Osteocyte (in vitro differentiated cells): Measurements from ENCODE around the gene CCR1. TPM values are rescaled to one million over a fixed set of nuclear protein-coding genes. Genes with fewer than 3 reads are reported as not detected.
"Not testable (repeated sequence)": the region's sequence is repeated elsewhere in the genome, so short reads cannot be mapped to it uniquely, and the experiment has no call there.

Experiments
- DNase-seq: peaks from one replicate; pipeline ENCODE4 v3.0.0; 2021; ENCODE audit warnings: mixed read lengths; ENCODE audit not compliant: unreplicated experiment; ENCODE audit errors: extremely low spot score
- H3K27ac Mint-ChIP-seq: one replicate; pipeline ENCODE4 v1.8.0; 2021; ENCODE audit warnings: mild to moderate bottlenecking, mixed read lengths; ENCODE audit not compliant: unreplicated experiment
- H3K27me3 Mint-ChIP-seq: one replicate; pipeline ENCODE4 v1.8.0; 2021; ENCODE audit warnings: mixed read lengths; ENCODE audit not compliant: unreplicated experiment
- H3K36me3 Mint-ChIP-seq: one replicate; pipeline ENCODE4 v1.8.0; 2021; ENCODE audit warnings: mixed read lengths; ENCODE audit not compliant: unreplicated experiment
- H3K4me1 Mint-ChIP-seq: one replicate; pipeline ENCODE4 v1.8.0; 2021; ENCODE audit warnings: mixed read lengths; ENCODE audit not compliant: unreplicated experiment
- H3K4me3 Mint-ChIP-seq: one replicate; pipeline ENCODE4 v1.8.0; 2021; ENCODE audit warnings: mild to moderate bottlenecking, moderate library complexity, mixed read lengths; ENCODE audit not compliant: unreplicated experiment
- H3K9me3 Mint-ChIP-seq: one replicate; pipeline ENCODE4 v1.8.0; 2021; ENCODE audit warnings: mixed read lengths; ENCODE audit not compliant: unreplicated experiment
- CTCF ChIP-seq: fragments of 200-600 bp; sonication (generic); IDR thresholded peaks from 2 replicates; pipeline ENCODE4 v1.5.0; 2021; ENCODE audit warnings: antibody characterized with exemption, mild to moderate bottlenecking, moderate library complexity
- total RNA-seq: library from RNA; stranded (reverse); gene quantifications from 2 replicates; pipeline ENCODE4 v1.2.1, GENCODE V29; 2021

Gene CCR1
- total RNA-seq, 1 donor from 2014 or later = not detected

- Mint-ChIP-seq H3K9me3 (no peaks in the 10 kb centered on the region), H3K4me3 (no peak overlapping the region), H3K4me1 (no peaks in the 10 kb centered on the region), H3K36me3 (no peaks in the 10 kb centered on the region), H3K27ac (no peak overlapping the region), H3K27me3 (peaks cover 8% of the 10 kb centered on the region)
- no peak for TF ChIP-seq CTCF
- DNase-seq = peak; percentile 59
These were observed 4.0 kb upstream of the CCR1 start for GRCh38 chr3:46212101-46212500.

- TF ChIP-seq CTCF = no peak
- no peaks in the 10 kb centered on the region for H3K36me3 Mint-ChIP-seq
- no peaks in the 10 kb centered on the region for H3K9me3 Mint-ChIP-seq
- H3K27ac Mint-ChIP-seq = no peak overlapping the region
- H3K27me3 Mint-ChIP-seq = peaks cover 4% of the 10 kb centered on the region
- no peak for DNase-seq
- no peak overlapping the region for H3K4me3 Mint-ChIP-seq
- no peaks in the 10 kb centered on the region for H3K4me1 Mint-ChIP-seq
These were observed 1.8 kb upstream of the CCR1 start for GRCh38 chr3:46209746-46210470.

- H3K27me3 Mint-ChIP-seq = peaks cover 4% of the 10 kb centered on the region
- no peak for TF ChIP-seq CTCF
- H3K4me1 Mint-ChIP-seq = no peaks in the 10 kb centered on the region
- no peak overlapping the region for H3K4me3 Mint-ChIP-seq
- H3K9me3 Mint-ChIP-seq = no peaks in the 10 kb centered on the region
- H3K36me3 Mint-ChIP-seq = no peaks in the 10 kb centered on the region
- DNase-seq = no peak
- no peak overlapping the region for H3K27ac Mint-ChIP-seq
These were observed 940 bp upstream of the CCR1 start for GRCh38 chr3:46209053-46209452.

- DNase-seq, H3K27me3 Mint-ChIP-seq, H3K36me3 Mint-ChIP-seq, H3K27ac Mint-ChIP-seq, H3K9me3 Mint-ChIP-seq, H3K4me1 Mint-ChIP-seq, H3K4me3 Mint-ChIP-seq: not testable (repeated sequence)
These were observed 599 bp downstream of the CCR1 start for GRCh38 chr3:46207514-46207913.

GRCh38 chr3:46206282-46207015 is 1.7 kb downstream of the CCR1 start:
- Mint-ChIP-seq H3K36me3 (no peaks in the 10 kb centered on the region), H3K4me1 (no peaks in the 10 kb centered on the region)

More at GRCh38 chr3:46206282-46207015, 1.7 kb downstream of the CCR1 start:
- Mint-ChIP-seq H3K27me3 (peaks cover 4% of the 10 kb centered on the region), H3K4me3 (no peak overlapping the region), H3K27ac (no peak overlapping the region), H3K9me3 (no peaks in the 10 kb centered on the region)
- no peak for DNase-seq
- TF ChIP-seq CTCF = no peak
